Measurements from ENCODE around the gene COMTD1.
A peak's percentile ranks its signal among the peaks of the same experiment; 100 is the strongest.

COMTD1 gene

GRCh38 chr10:75247797-75248196, 12.0 kb upstream of the COMTD1 start:
- peak overlapping the region in 2 of 21 experiments; percentile 37 to 48 for H3K27ac ChIP-seq
- H3K4me3 ChIP-seq, result no peak overlapping the region

GRCh38 chr10:75246506-75246905, 10.7 kb upstream of the COMTD1 start:
- Histone ChIP-seq H3K4me3 (no peak overlapping the region), H3K27ac (peak overlapping the region in 4 of 21 experiments; percentile 6 to 50 (median 42))

GRCh38 chr10:75245354-75246250, 9.8 kb upstream of the COMTD1 start:
- H3K27ac ChIP-seq, result peak overlapping the region in 10 of 21 experiments; percentile 5 to 51 (median 36)
- no peak overlapping the region for H3K4me3 ChIP-seq

- peak overlapping the region in 14 of 21 experiments; percentile 5 to 59 (median 34) for H3K27ac ChIP-seq
- H3K4me3 ChIP-seq, result no peak overlapping the region
These were observed 9.0 kb upstream of the COMTD1 start for GRCh38 chr10:75244487-75245353.

GRCh38 chr10:75243426-75243825, 7.7 kb upstream of the COMTD1 start:
- no peak overlapping the region for H3K4me3 ChIP-seq
- peak overlapping the region in 3 of 21 experiments; percentile 26 to 57 (median 51) for H3K27ac ChIP-seq

- H3K4me3 ChIP-seq, result no peak overlapping the region
- no peak overlapping the region for H3K27ac ChIP-seq
These were observed 4.7 kb upstream of the COMTD1 start for GRCh38 chr10:75240329-75241076.

GRCh38 chr10:75239096-75239790, 3.5 kb upstream of the COMTD1 start:
- no peak overlapping the region for H3K27ac ChIP-seq
- no peak overlapping the region for H3K4me3 ChIP-seq

GRCh38 chr10:75238182-75239095, 2.7 kb upstream of the COMTD1 start:
- no peak overlapping the region for H3K27ac ChIP-seq
- H3K4me3 ChIP-seq, result no peak overlapping the region

- Histone ChIP-seq H3K27ac (peak overlapping the region in 14 of 21 experiments; percentile 43 to 94 (median 85)), H3K4me3 (peak overlapping the region in 5 of 7 experiments; percentile 52 to 93 (median 71))
These were observed 545 bp upstream of the COMTD1 start for GRCh38 chr10:75236178-75236825.

GRCh38 chr10:75234683-75235374, 928 bp downstream of the COMTD1 start:
- Histone ChIP-seq H3K4me3 (peak overlapping the region; percentile 52 to 93 (median 75)), H3K27ac (peak overlapping the region; percentile 57 to 94 (median 85))

GRCh38 chr10:75234017-75234682, 1.6 kb downstream of the COMTD1 start:
- Histone ChIP-seq H3K27ac (peak overlapping the region; percentile 57 to 94 (median 85)), H3K4me3 (peak overlapping the region; percentile 52 to 93 (median 75))

- Histone ChIP-seq H3K27ac (peak overlapping the region in 19 of 21 experiments; percentile 3 to 89 (median 73)), H3K4me3 (peak overlapping the region in 4 of 7 experiments; percentile 71 to 93 (median 81))
These were observed 2.2 kb downstream of the COMTD1 start for GRCh38 chr10:75233444-75234016.

- no peak overlapping the region for H3K27ac ChIP-seq
- no peak overlapping the region for H3K4me3 ChIP-seq
These were observed 3.8 kb downstream of the COMTD1 start for GRCh38 chr10:75231672-75232581.

GRCh38 chr10:75230600-75231038, 5.1 kb downstream of the COMTD1 start:
- H3K27ac ChIP-seq, result no peak overlapping the region
- no peak overlapping the region for H3K4me3 ChIP-seq

- peak overlapping the region in 1 of 21 experiments; percentile 24 for H3K27ac ChIP-seq
These were observed 5.8 kb downstream of the COMTD1 start for GRCh38 chr10:75229971-75230370.

More at GRCh38 chr10:75229971-75230370, 5.8 kb downstream of the COMTD1 start:
- H3K4me3 ChIP-seq, result no peak overlapping the region

All from skin epidermis (tissue), 12 donors.